H1 (cell line): ENCODE results near the gene TMEM150B. TPM values are rescaled to one million over a fixed set of nuclear protein-coding genes. Genes with fewer than 3 reads are reported as not detected.
A peak's percentile ranks its signal among the peaks of the same experiment; 100 is the strongest.

Experiments used
- CTCF ChIA-PET: fragments of 300-600 bp; sonication (Branson Sonifier 250); formaldehyde crosslinking; loops from one replicate; lab custom pipeline; 2021; ENCODE audit not compliant: partially characterized antibody; lab: Charles Lee
- POLR2A ChIA-PET: fragments of 300-600 bp; sonication (Branson Sonifier 250); formaldehyde crosslinking; loops from one replicate; lab custom pipeline; 2021; ENCODE audit warnings: inconsistent platforms; ENCODE audit not compliant: partially characterized antibody; lab: Charles Lee
- DNase-seq, 2 experiments: peaks; one replicate each; pipeline versions ENCODE4 v3.0.0 to v3.0.0-alpha.2; 2010 to 2022; ENCODE audit warnings: low spot score in 2 of 2, low read depth in 1 of 2, mixed read lengths in 1 of 2
- FAIRE-seq: peaks from 2 replicates; lab custom pipeline; 2011; peaks lifted over from hg19 to GRCh38; lab: Jason Lieb, UNC
- H2AFZ ChIP-seq: 2 replicates; pipeline ENCODE4 v1.8.1; 2012; ENCODE audit warnings: low read length, inconsistent platforms
- H2AK5ac ChIP-seq: 2 replicates; pipeline ENCODE4 v1.6.1; 2013; ENCODE audit warnings: low read depth, low read length
- H2BK120ac ChIP-seq: replicated peaks from 2 replicates; pipeline ENCODE3; 2013; ENCODE audit warnings: low read depth, low read length, inconsistent platforms
- H2BK12ac ChIP-seq: 2 replicates; pipeline ENCODE4 v1.6.1; 2013; ENCODE audit warnings: low read depth, low read length
- H2BK15ac ChIP-seq: 2 replicates; pipeline ENCODE4 v1.6.1; 2013; ENCODE audit warnings: low read length
- H2BK20ac ChIP-seq: 2 replicates; pipeline ENCODE4 v1.6.1; 2013; ENCODE audit warnings: low read length
- H2BK5ac ChIP-seq: 2 replicates; pipeline ENCODE4 v1.6.1; 2013; ENCODE audit warnings: low read depth, low read length
- H3K14ac ChIP-seq: 2 replicates; pipeline ENCODE4 v1.6.1; 2013; ENCODE audit warnings: inconsistent platforms; ENCODE audit not compliant: insufficient read length
- H3K18ac ChIP-seq: 2 replicates; pipeline ENCODE4 v1.6.1; 2013; ENCODE audit warnings: low read length; ENCODE audit errors: extremely low read depth
- H3K23ac ChIP-seq: 2 replicates; pipeline ENCODE4 v1.6.1; 2013; ENCODE audit warnings: inconsistent platforms; ENCODE audit not compliant: insufficient read length
- H3K23me2 ChIP-seq: 2 replicates; pipeline ENCODE4 v1.6.1; 2013; ENCODE audit warnings: low read depth, low read length
- H3K27ac ChIP-seq: 2 replicates; pipeline ENCODE4 v1.6.1; 2011; ENCODE audit warnings: low read depth, low read length, inconsistent platforms
- H3K27me3 ChIP-seq, 4 experiments: replicated peaks in 1 of 4; 1 replicate in 1 of 4; 2 replicates in 3 of 4; pipeline versions ENCODE4 v1.6.1 to v1.8.1; 2011 to 2013; ENCODE audit warnings: low read length in 3 of 4, mild to moderate bottlenecking in 3 of 4, inconsistent platforms in 2 of 4, mixed read lengths in 2 of 4, moderate library complexity in 1 of 4; ENCODE audit not compliant: control insufficient read depth in 3 of 4, insufficient read depth in 3 of 4; ENCODE audit errors: extremely low read depth in 1 of 4
- H3K36me3 ChIP-seq, 4 experiments: 2 replicates each; pipeline versions ENCODE4 v1.6.1 to v1.8.1; 2011 to 2013; ENCODE audit warnings: mild to moderate bottlenecking in 4 of 4, low read length in 3 of 4, moderate library complexity in 2 of 4, control low read depth in 1 of 4, inconsistent platforms in 1 of 4; ENCODE audit not compliant: insufficient read depth in 4 of 4, control insufficient read depth in 2 of 4
- H3K4ac ChIP-seq: replicated peaks from 2 replicates; pipeline ENCODE3; 2013; ENCODE audit warnings: low read length, low read depth, mixed read lengths, inconsistent platforms; ENCODE audit not compliant: insufficient read length
- H3K4me1 ChIP-seq, 4 experiments: replicated peaks in 1 of 4; 1 replicate in 1 of 4; 2 replicates in 3 of 4; pipeline versions ENCODE4 v1.6.1 to v1.8.1; 2011 to 2013; ENCODE audit warnings: low read length in 3 of 4, inconsistent platforms in 2 of 4, mixed read lengths in 1 of 4; ENCODE audit not compliant: insufficient read depth in 4 of 4, control insufficient read depth in 3 of 4
- H3K4me2 ChIP-seq, 2 experiments: 2 replicates each; pipeline versions ENCODE4 v1.6.1 to v1.8.1; 2011 to 2013; ENCODE audit warnings: low read depth in 2 of 2, low read length in 2 of 2, control low read depth in 1 of 2, inconsistent platforms in 1 of 2, mild to moderate bottlenecking in 1 of 2; ENCODE audit not compliant: insufficient read depth in 1 of 2
- H3K4me3 ChIP-seq, 4 experiments: fragments of 200-600, 300-600 bp in 1 of 4; sonication (generic), shearing (Covaris generic), sonication (Bioruptor Twin) in 1 of 4; 2 replicates each; pipeline versions ENCODE4 v1.5.1 to v1.8.1; 2011 to 2016; ENCODE audit warnings: low read length in 4 of 4, low read depth in 3 of 4, control low read depth in 2 of 4, inconsistent platforms in 2 of 4, mild to moderate bottlenecking in 2 of 4, mixed read lengths in 1 of 4, moderate library complexity in 1 of 4; ENCODE audit not compliant: insufficient read depth in 2 of 4; ENCODE audit errors: extremely low read depth in 1 of 4
- H3K56ac ChIP-seq: replicated peaks from 2 replicates; pipeline ENCODE3; 2013; ENCODE audit warnings: low read depth, mild to moderate bottlenecking, mixed read lengths, low read length, inconsistent platforms; ENCODE audit not compliant: insufficient read length
- H3K79me1 ChIP-seq: 2 replicates; pipeline ENCODE4 v1.6.1; 2013; ENCODE audit warnings: low read depth, low read length, control low read depth
- H3K79me2 ChIP-seq, 2 experiments: 2 replicates each; pipeline versions ENCODE4 v1.6.1 to v1.8.1; 2012 to 2013; ENCODE audit warnings: low read length in 2 of 2, mild to moderate bottlenecking in 2 of 2, inconsistent platforms in 1 of 2; ENCODE audit not compliant: insufficient read depth in 2 of 2, control insufficient read depth in 1 of 2
- H3K9ac ChIP-seq, 4 experiments: replicated peaks in 1 of 4; 1 replicate in 1 of 4; 2 replicates in 3 of 4; pipeline versions ENCODE4 v1.6.1 to v1.8.1; 2011 to 2013; ENCODE audit warnings: low read depth in 3 of 4, low read length in 3 of 4, control low read depth in 2 of 4, mild to moderate bottlenecking in 2 of 4, moderate library complexity in 2 of 4, inconsistent platforms in 1 of 4; ENCODE audit errors: extremely low read depth in 1 of 4
- H3K9me3 ChIP-seq, 2 experiments: 2 replicates each; pipeline versions ENCODE4 v1.6.1 to v1.8.1; 2012 to 2013; ENCODE audit warnings: mild to moderate bottlenecking in 2 of 2, moderate library complexity in 2 of 2, control low read depth in 1 of 2, inconsistent platforms in 1 of 2, low read depth in 1 of 2, low read length in 1 of 2, mixed read lengths in 1 of 2; ENCODE audit not compliant: insufficient read depth in 2 of 2
- H4K20me1 ChIP-seq, 2 experiments: replicated peaks in 1 of 2; 2 replicates each; pipeline versions ENCODE3 to v1.8.1; 2011 to 2013; ENCODE audit warnings: inconsistent platforms in 2 of 2, low read length in 2 of 2, mild to moderate bottlenecking in 1 of 2; ENCODE audit not compliant: insufficient read depth in 2 of 2, control insufficient read depth in 1 of 2
- H4K5ac ChIP-seq: 2 replicates; pipeline ENCODE4 v1.6.1; 2013; ENCODE audit warnings: low read length, low read depth, mixed read lengths, inconsistent platforms; ENCODE audit not compliant: insufficient read length
- H4K8ac ChIP-seq: 2 replicates; pipeline ENCODE4 v1.8.0; 2013; ENCODE audit warnings: mild to moderate bottlenecking, moderate library complexity, low read length, inconsistent platforms; ENCODE audit not compliant: insufficient read depth; ENCODE audit errors: extremely low read depth
- H4K91ac ChIP-seq: replicated peaks from 2 replicates; pipeline ENCODE3; 2013; ENCODE audit warnings: low read length, mixed read lengths, inconsistent platforms; ENCODE audit not compliant: insufficient read length
- ATF2 ChIP-seq: IDR thresholded peaks from 2 replicates; pipeline ENCODE4 v1.6.1; 2012; ENCODE audit warnings: low read length, inconsistent platforms
- CBX5 ChIP-seq: fragments of 300-800, 300-1000 bp; sonication (generic); IDR thresholded peaks from 2 replicates; pipeline ENCODE4 v1.7.1; 2016; ENCODE audit warnings: antibody characterized with exemption, low read length, low read depth
- CHD2 ChIP-seq: IDR thresholded peaks from 2 replicates; pipeline ENCODE4 v1.6.1; 2012; ENCODE audit warnings: low read length, improper control_type of control experiment
- EGR1 ChIP-seq: IDR thresholded peaks from 2 replicates; pipeline ENCODE4 v1.6.1; 2011; ENCODE audit warnings: low read depth, low read length, borderline replicate concordance
- HDAC2 ChIP-seq, 2 experiments: fragments of 300-600 bp in 1 of 2; sonication (generic) in 1 of 2; IDR thresholded peaks; 2 replicates each; pipeline ENCODE4 v1.6.1; 2011 to 2012; ENCODE audit warnings: low read depth in 2 of 2, low read length in 2 of 2, mild to moderate bottlenecking in 2 of 2, moderate library complexity in 2 of 2, borderline replicate concordance in 1 of 2, inconsistent platforms in 1 of 2
- NANOG ChIP-seq: IDR thresholded peaks from 2 replicates; pipeline ENCODE4 v1.6.1; 2011; ENCODE audit warnings: low read length, low read depth, mild to moderate bottlenecking, inconsistent platforms; ENCODE audit not compliant: insufficient read depth, poor library complexity, severe bottlenecking
- SIX5 ChIP-seq: IDR thresholded peaks from 2 replicates; pipeline ENCODE4 v1.6.1; 2011; ENCODE audit warnings: mild to moderate bottlenecking, low read depth, low read length
- WGBS, 2 experiments: shearing (Covaris generic) in 1 of 2; methylation state at CpG; one replicate each; pipeline versions ENCODE4 v1.1.6 to v1.1.7; 2013 to 2015; ENCODE audit warnings: low lambda C conversion rate in 2 of 2, mixed read lengths in 2 of 2, inconsistent platforms in 1 of 2, low coverage in 1 of 2, missing lambda C conversion rate in 1 of 2; ENCODE audit not compliant: insufficient replicate concordance in 2 of 2, insufficient coverage in 1 of 2, insufficient read length in 1 of 2; ENCODE audit errors: extremely low coverage in 1 of 2, missing lambda C conversion rate in 1 of 2; 5-methylcytosine and 5-hydroxymethylcytosine counted together
- polyA plus RNA-seq, 7 experiments: library from polyadenylated mRNA; depleted of rRNA in 3 of 7; stranded (reverse) in 5 of 7; unstranded in 2 of 7; fragments of >200 nt in 5 of 7; fragments of 200-250 nt in 2 of 7; gene quantifications; 1 replicate in 5 of 7; 2 replicates in 1 of 7; 4 replicates in 1 of 7; pipeline versions ENCODE4 v1.2.1 to v1.2.3, GENCODE V29; 2011 to 2013; ENCODE audit warnings: missing spikeins in 2 of 7, mixed read lengths in 2 of 7
- total RNA-seq: library from RNA; stranded (reverse); fragmentation: NEBNext Ultra II Directional; extraction: Animal tissue kit (Norgen Biotek cat#: 25700); gene quantifications from 2 replicates; pipeline ENCODE4 v1.2.1, GENCODE V29; 2021

Gene TMEM150B
- total and polyA plus RNA-seq, 2 of the 8 experiments (the other 6 are each of a cell fraction or from before 2014, with no cell fraction given) = 0.41 to 0.91 TPM

DNA sequence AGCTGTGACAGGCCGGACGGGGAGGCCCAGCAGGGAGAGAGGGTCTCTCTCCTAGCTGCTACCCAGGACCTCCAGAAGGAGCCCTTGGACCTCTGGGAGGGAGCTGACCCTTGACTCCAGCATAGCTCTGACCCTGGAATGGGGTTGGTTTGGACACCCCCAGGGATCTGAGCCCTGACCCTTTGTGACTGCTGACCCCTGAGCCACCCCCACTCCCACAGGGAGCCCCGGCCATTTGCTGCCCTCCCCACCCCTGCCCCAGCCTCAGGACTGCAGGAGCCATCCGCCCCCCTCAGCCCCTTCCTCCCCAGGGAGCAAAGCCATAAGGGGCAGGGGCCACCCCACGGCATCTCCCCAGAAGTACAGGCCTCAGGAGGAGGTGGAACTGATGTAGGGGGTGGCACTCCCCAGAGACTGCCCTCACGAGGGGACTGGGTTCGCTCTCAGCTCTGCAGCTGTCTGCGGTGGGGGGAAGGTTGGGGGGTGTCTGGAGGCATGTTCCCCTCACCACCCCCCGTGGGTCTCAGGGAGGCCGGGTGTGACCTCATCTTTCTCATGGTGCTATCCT lies 22.4 kb upstream of the TMEM150B start:
- FAIRE-seq = no peak
- CTCF ChIA-PET = interaction anchor here (0.6 to 2.9 kb wide), 8 partner anchors 10 to 187 kb away, joined by 3 to 12 read pairs (median 4); partner anchors contain the start of gene TMEM238

More for the DNA sequence above, 22.4 kb upstream of the TMEM150B start:
- DNase-seq = no peak
- H4K20me1 ChIP-seq = peaks cover 0 to 2% of the 10 kb centered on the region in 2 experiments
- no peak overlapping the region; the same call in 1 of the 2 replicates for H2BK15ac ChIP-seq
- H3K23ac ChIP-seq = no peak overlapping the region
- H4K8ac ChIP-seq = peak overlapping the region; percentile 45; the same call in 1 of the 2 replicates
- no peak overlapping the region for H2BK20ac ChIP-seq
- H3K23me2 ChIP-seq = peaks cover 1% of the 10 kb centered on the region; the same call in 1 of the 2 replicates
- no peak overlapping the region for H3K14ac ChIP-seq
- 0 out of 2 replicates have a peak overlapping the region, but pooled peaks have one; percentile 14 for H2BK12ac ChIP-seq
- H3K56ac ChIP-seq = no peak overlapping the region
- peak overlapping the region; percentile 76; the same call in 1 of the 2 replicates for H3K27ac ChIP-seq
- POLR2A ChIA-PET = interaction anchor here (0.9 to 7.9 kb wide), 16 partner anchors 9 to 60 kb away, joined by 3 to 58 read pairs (median 6); partner anchors contain the start of genes IL11, TMEM190, TMEM238 and UBE2S
- H3K79me1 ChIP-seq = no peaks in the 10 kb centered on the region
- TF ChIP-seq SIX5 (no peak), CHD2 (no peak), ATF2 (0 out of 2 replicates have a peak, but pooled peaks have one; percentile 8), HDAC2 (IDR thresholded peaks at IDR 0.05; ENCODE audit: borderline replicate concordance in 1 of 2, low read depth in 2 of 2, low read length in 2 of 2) (no peak), EGR1 (no peak), CBX5 (no peak), NANOG (no peak)
- H3K18ac ChIP-seq = peak overlapping the region; percentile 10
- H3K27me3 ChIP-seq = peaks cover 5 to 10% (median 8%) of the 10 kb centered on the region in 4 experiments; a peak in 6 of 7 replicates
- H3K9me3 ChIP-seq = no peaks in the 10 kb centered on the region
- 85% methylated on average over 3 of the region's 10 CpGs; no CpG with 5 or more reads in 1 of the 2 experiments for WGBS, 2 experiments
- peak overlapping the region; percentile 15 for H4K91ac ChIP-seq
- no peak overlapping the region for H2BK120ac ChIP-seq
- peak overlapping the region; percentile 29 for H4K5ac ChIP-seq
- H2BK5ac ChIP-seq = peak overlapping the region; percentile 92; the same call in 1 of the 2 replicates
- no peak overlapping the region for H2AFZ ChIP-seq
- peaks cover 11 to 36% (median 24%) of the 10 kb centered on the region in 4 experiments for H3K4me1 ChIP-seq
- H2AK5ac ChIP-seq = no peak overlapping the region
- H3K79me2 ChIP-seq = no peaks in the 10 kb centered on the region
- H3K4ac ChIP-seq = peak overlapping the region; percentile 98
- H3K36me3 ChIP-seq = peaks cover 0 to 54% (median 15%) of the 10 kb centered on the region in 4 experiments; a peak in 4 of 8 replicates
- no peak overlapping the region for H3K4me3 ChIP-seq
- no peak overlapping the region for H3K9ac ChIP-seq
- H3K4me2 ChIP-seq = peak overlapping the region in 1 of 2 experiments; percentile 66; a peak in 2 of 4 replicates
